ENCODE results near the gene QKI. TPM values are rescaled to one million over a fixed set of nuclear protein-coding genes. Genes with fewer than 3 reads are reported as not detected.

QKI gene
- total RNA-seq, 1 experiment from 2014 or later: 176 TPM

GRCh38 chr6:163376187-163376586 is 38.3 kb upstream of the QKI start:
- H3K27me3 Mint-ChIP-seq (ENCODE audit: low read depth): peaks cover 3% of the 10 kb centered on the region
- no CpG with 5 or more reads among the region's 7 CpGs for WGBS (ENCODE audit: extremely low coverage, insufficient read length, low lambda C conversion rate)

More at GRCh38 chr6:163376187-163376586, 38.3 kb upstream of the QKI start:
- Histone ChIP-seq H4K91ac (ENCODE audit: insufficient read length, low read depth, low read length) (no peak overlapping the region), H3K79me1 (ENCODE audit: insufficient read depth, low read depth, low read length, poor library complexity, severe bottlenecking) (no peaks in the 10 kb centered on the region), H2AFZ (ENCODE audit: low read length) (no peak overlapping the region), H3K9me3 (ENCODE audit: control insufficient read depth, low read depth, low read length) (no peaks in the 10 kb centered on the region), H4K5ac (ENCODE audit: insufficient read length, low read depth, low read length) (no peak overlapping the region), H3K4me2 (ENCODE audit: insufficient read depth, insufficient read length, low read length) (no peak overlapping the region), H2BK20ac (ENCODE audit: low read depth, low read length, poor library complexity, severe bottlenecking) (no peak overlapping the region), H2BK15ac (ENCODE audit: low read depth, low read length) (no peak overlapping the region), H4K20me1 (ENCODE audit: control insufficient read depth, insufficient read depth, insufficient read length) (no peaks in the 10 kb centered on the region), H3K18ac (ENCODE audit: insufficient read length, low read depth, low read length) (no peak overlapping the region), H2AK5ac (ENCODE audit: insufficient read length, low read length) (no peak overlapping the region), H3T11ph (ENCODE audit: low read length) (no peak overlapping the region), H4K8ac (replicated peaks; ENCODE audit: insufficient read length, low read depth, low read length) (no peak overlapping the region), H3K79me2 (ENCODE audit: insufficient read depth, low read length) (no peaks in the 10 kb centered on the region), H3K4me1 (ENCODE audit: insufficient read depth, low read length) (0 out of 2 replicates have a peak, but pooled peaks cover 2% of the 10 kb centered on the region), H3K27ac (ENCODE audit: insufficient read length, low read depth, low read length) (no peak overlapping the region), H3K9ac (ENCODE audit: extremely low read depth, insufficient read length, low read length) (no peak overlapping the region), H3K14ac (ENCODE audit: insufficient read depth, low read length) (no peak overlapping the region), H2BK12ac (ENCODE audit: insufficient read length, low read depth, low read length) (no peak overlapping the region), H2BK120ac (ENCODE audit: low read depth, low read length, poor library complexity, severe bottlenecking) (no peak overlapping the region), H3K23ac (ENCODE audit: insufficient read length, low read depth, low read length) (no peak overlapping the region), H3K27me3 (ENCODE audit: insufficient read depth, low read length) (no peaks in the 10 kb centered on the region), H3K23me2 (ENCODE audit: insufficient read length, low read depth, low read length, poor library complexity, severe bottlenecking) (no peaks in the 10 kb centered on the region), H3K56ac (ENCODE audit: insufficient read length, low read depth, low read length) (no peak overlapping the region), H2BK5ac (ENCODE audit: insufficient read length, low read length) (no peak overlapping the region), H3K4ac (ENCODE audit: low read depth, low read length) (no peak overlapping the region)
- Mint-ChIP-seq H3K4me1 (no peaks in the 10 kb centered on the region), H3K36me3 (ENCODE audit: insufficient read depth in 1 of 3, low read depth in 3 of 3) (no peaks in the 10 kb centered on the region), H3K27ac (no peak overlapping the region), H3K9me3 (no peaks in the 10 kb centered on the region; a peak in 1 of 5 replicates), H3K4me3 (no peak overlapping the region)
- TF ChIP-seq CTCF (conservative IDR thresholded peaks at IDR 0.05): no peak
- DNase-seq: no peak
